ENCODE results near the gene SYT13. TPM values are rescaled to one million over a fixed set of nuclear protein-coding genes. Genes with fewer than 3 reads are reported as not detected.

Gene SYT13
- polyA plus RNA-seq = 1.4 and 6.1 TPM in 2 replicates

DNA sequence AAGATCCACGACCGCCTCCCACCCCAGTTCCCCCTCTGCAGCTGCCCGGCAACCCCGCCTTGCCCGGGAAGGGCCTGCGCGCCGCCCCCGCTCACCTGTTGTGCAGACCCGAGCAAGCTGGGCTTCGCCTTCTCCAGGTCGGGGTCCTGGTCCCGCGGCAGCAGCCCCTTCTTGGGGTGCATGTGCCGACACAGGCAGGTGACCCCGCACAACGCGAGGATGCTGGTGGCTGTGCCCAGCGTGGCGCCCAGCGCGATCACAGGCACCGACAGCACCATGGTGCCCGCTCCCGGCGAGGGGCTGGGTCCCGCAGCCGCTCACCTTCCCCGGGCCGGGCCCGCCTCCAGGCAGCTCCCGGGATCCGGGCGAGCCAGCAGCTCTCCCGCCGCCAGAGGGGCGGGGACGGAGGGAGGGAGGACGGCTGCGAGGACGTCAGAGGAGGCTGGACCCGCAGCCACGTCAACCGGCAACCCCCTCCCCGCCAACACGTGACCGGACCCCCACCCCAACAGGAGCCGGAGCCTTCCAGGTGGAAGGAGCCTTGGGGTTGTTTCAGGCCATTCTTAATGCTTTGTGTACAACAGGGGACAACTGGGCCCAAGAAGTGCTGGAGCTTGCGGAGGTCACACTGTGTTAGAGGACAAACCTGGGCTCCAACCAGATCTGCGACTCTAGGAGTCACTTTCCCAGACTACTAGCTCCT is at the start of gene SYT13:
TSS of gene SYT13 (minus strand) at position 412 of the 703 bp plus-strand sequence. CDS start at position 278, 134 bp downstream.

Other genes with a start within 250 kb of the SYT13 start
- 0.42 and 2.5 TPM in 2 replicates for gene PRDM11, start 139.7 kb downstream of the SYT13 start, polyA plus RNA-seq